IPS-NIHi7 (cell line): Measurements from ENCODE around the gene ASPSCR1.

Source experiments
- DNase-seq: peaks from one replicate; pipeline ENCODE4 v3.0.0; 2012; ENCODE audit warnings: mixed read lengths; ENCODE audit errors: extremely low spot score

ASPSCR1 gene

GRCh38 chr17:81999587-81999975 is 22.2 kb downstream of the ASPSCR1 start:
- DNase-seq = no peak

- no peak for DNase-seq
Measured at GRCh38 chr17:81999976-82000802, 22.8 kb downstream of the ASPSCR1 start.

- no peak for DNase-seq
Measured at GRCh38 chr17:82000803-82001570, 23.6 kb downstream of the ASPSCR1 start.

- DNase-seq = no peak
Measured at GRCh38 chr17:82001571-82002056, 24.2 kb downstream of the ASPSCR1 start.

- DNase-seq = peak; percentile 53
Measured at GRCh38 chr17:82003411-82004381, 26.3 kb downstream of the ASPSCR1 start.

GRCh38 chr17:82004517-82005455 is 27.4 kb downstream of the ASPSCR1 start:
- no peak for DNase-seq

GRCh38 chr17:82005701-82006348 is 28.4 kb downstream of the ASPSCR1 start:
- no peak for DNase-seq

- DNase-seq = no peak
Measured at GRCh38 chr17:82006468-82007227, 29.2 kb downstream of the ASPSCR1 start.

GRCh38 chr17:82007228-82007494 is 29.7 kb downstream of the ASPSCR1 start:
- no peak for DNase-seq

- DNase-seq = no peak
Measured at GRCh38 chr17:82007495-82008257, 30.2 kb downstream of the ASPSCR1 start.

- DNase-seq = no peak
Measured at GRCh38 chr17:82008258-82008940, 31.0 kb downstream of the ASPSCR1 start.

GRCh38 chr17:82008941-82009405 is 31.5 kb downstream of the ASPSCR1 start:
- no peak for DNase-seq

- no peak for DNase-seq
Measured at GRCh38 chr17:82009413-82009812, 32.0 kb downstream of the ASPSCR1 start.

- no peak for DNase-seq
Measured at GRCh38 chr17:82010575-82011525, 33.4 kb downstream of the ASPSCR1 start.

GRCh38 chr17:82011617-82012187 is 34.3 kb downstream of the ASPSCR1 start:
- no peak for DNase-seq

- no peak for DNase-seq
Measured at GRCh38 chr17:82012261-82012639, 34.8 kb downstream of the ASPSCR1 start.
